ENCODE measurements around the gene CEP83.

GRCh38 chr12:94380507-94380906 lies 79.2 kb downstream of the CEP83 start:
- no peak for TF ChIP-seq POLR2A (IDR thresholded peaks at IDR 0.05)
- no peak for TF ChIP-seq CTCF (IDR thresholded peaks at IDR 0.05)
- TF ChIP-seq POLR2AphosphoS5 (IDR thresholded peaks at IDR 0.05): no peak

Data from prostate gland (tissue), 2 donors.